Measurements from ENCODE around the gene STAT4.

The STAT4 gene

DNA sequence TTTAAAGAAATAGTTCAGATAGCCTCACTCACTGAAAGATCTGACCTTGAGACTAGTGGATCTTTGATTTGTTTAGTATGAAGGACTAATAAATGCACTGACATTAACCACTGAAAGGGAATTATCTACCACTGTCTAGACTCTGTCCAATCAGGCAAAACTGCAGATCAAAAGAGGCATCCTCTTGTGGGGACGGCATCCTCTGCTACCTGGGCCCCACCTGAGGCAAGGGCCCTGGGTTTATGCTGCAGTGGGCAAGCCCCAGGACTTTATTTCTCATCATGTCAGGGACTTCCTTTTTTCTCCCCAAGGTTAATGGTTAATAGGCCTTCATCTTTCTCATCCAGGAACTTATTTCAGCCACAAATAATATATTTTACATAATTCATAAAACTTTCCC is 169.1 kb downstream of the STAT4 start:
- H3K4me3 ChIP-seq (ENCODE audit: low read depth, low read length), result no peak overlapping the region
- DNase-seq (ENCODE audit: low read depth), result no peak
- TF ChIP-seq, protein P1, sequence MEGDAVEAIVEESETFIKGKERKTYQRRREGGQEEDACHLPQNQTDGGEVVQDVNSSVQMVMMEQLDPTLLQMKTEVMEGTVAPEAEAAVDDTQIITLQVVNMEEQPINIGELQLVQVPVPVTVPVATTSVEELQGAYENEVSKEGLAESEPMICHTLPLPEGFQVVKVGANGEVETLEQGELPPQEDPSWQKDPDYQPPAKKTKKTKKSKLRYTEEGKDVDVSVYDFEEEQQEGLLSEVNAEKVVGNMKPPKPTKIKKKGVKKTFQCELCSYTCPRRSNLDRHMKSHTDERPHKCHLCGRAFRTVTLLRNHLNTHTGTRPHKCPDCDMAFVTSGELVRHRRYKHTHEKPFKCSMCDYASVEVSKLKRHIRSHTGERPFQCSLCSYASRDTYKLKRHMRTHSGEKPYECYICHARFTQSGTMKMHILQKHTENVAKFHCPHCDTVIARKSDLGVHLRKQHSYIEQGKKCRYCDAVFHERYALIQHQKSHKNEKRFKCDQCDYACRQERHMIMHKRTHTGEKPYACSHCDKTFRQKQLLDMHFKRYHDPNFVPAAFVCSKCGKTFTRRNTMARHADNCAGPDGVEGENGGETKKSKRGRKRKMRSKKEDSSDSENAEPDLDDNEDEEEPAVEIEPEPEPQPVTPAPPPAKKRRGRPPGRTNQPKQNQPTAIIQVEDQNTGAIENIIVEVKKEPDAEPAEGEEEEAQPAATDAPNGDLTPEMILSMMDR (conservative IDR thresholded peaks at IDR 0.05; ENCODE audit: low read depth, low read length), result no peak

DNA sequence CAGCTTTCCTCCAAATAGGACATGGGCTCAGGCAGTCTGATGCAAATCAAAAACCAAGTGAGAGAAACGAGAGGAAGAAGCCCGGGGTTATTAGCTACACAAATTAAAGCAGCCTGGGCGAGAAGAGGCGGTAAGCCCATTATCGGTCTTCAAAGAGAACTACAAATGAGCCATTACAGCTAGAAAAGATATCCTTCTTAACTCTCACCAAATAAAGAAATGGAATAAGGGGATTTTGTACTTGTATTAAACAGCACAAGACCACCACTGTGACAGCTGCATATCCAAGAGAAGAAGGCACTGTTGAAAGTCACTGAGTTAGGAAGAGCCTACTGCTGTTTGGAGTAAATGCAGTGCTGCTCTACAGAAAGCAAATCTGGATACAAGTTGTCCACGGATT is 169.5 kb downstream of the STAT4 start:
- DNase-seq (ENCODE audit: low read depth), result no peak
- TF ChIP-seq, protein P1 (conservative IDR thresholded peaks at IDR 0.05; ENCODE audit: low read depth, low read length), result no peak
- H3K4me3 ChIP-seq (ENCODE audit: low read depth, low read length), result no peak overlapping the region

DNA sequence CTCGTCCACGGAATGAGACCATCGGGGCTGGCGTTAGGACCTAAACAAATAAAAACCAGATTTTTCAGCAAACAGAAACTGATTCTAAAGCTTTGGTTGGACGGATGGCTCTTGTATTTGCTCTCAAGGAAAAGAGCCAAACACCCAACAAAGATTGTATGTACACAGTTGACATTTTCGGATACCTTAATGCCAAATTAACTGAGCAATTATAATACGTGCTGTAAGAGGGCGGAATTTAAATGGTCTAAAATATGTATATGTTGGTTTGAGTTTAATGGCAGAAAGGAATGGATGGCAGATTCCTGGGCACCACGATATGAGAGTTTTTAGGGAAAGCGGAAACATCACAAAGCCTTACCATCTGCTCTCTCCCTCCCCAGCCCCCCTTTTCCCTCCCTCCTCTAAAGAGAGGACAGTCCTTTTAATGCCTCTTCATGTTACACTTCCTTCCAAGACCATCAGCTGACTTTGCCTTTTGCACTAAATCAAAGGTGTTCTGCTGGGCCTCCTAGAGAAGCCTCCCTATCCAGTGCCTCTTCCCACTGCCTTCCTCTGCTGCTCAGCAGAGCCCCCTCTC is 170.1 kb downstream of the STAT4 start:
- H3K4me3 ChIP-seq (ENCODE audit: low read depth, low read length), result no peak overlapping the region
- TF ChIP-seq, protein P1 (conservative IDR thresholded peaks at IDR 0.05; ENCODE audit: low read depth, low read length), result no peak
- DNase-seq (ENCODE audit: low read depth), result no peak

DNA sequence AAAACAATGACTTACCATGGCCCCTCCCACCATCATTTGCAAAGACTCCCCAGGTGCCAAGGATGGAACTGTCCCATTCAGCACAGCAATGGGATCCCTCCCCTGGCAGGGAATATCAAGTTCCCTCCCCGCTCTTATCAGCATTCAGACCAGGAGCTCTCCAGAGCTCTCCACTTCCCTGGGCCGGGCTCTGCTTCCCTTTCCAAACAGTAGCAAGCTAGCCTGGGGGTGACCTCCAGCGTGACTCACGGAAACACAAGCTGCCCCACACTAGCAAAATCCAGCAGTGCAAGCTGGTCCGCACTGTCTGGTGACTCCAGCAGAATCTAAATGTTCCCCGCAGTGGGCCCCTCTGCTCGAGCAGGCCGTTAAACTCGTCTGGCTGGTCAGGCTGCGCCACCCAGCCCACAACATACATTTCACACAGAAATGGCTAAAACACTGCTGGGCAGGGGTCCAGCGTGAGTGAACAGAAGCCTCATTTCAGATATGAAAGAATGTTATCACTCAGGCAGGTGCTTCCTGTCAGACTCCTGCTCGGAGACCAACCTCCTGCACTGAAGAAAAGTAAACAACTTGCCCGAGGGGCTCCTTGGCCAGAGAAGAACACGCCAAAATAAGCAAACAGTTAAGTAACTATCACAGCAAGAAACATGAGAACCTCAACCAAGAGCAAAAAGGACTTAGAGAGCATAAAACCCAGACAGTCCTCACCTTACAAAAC is 170.7 kb downstream of the STAT4 start:
- TF ChIP-seq, protein P1 (conservative IDR thresholded peaks at IDR 0.05; ENCODE audit: low read depth, low read length), result no peak
- H3K4me3 ChIP-seq (ENCODE audit: low read depth, low read length), result peak overlapping the region; percentile 4
- peak; percentile 98 for DNase-seq (ENCODE audit: low read depth)
